Body of pancreas (tissue), 4 donors: ENCODE measurements around the gene TUBG2.

Experiments
- CTCF ChIP-seq, 7 experiments: fragments of 450-650 bp in 4 of 7; fragments of 200-600 bp in 3 of 7; sonication (generic) in 3 of 7; IDR thresholded peaks; one replicate each; pipeline ENCODE4 v1.5.1; 2016 to 2019; ENCODE audit warnings: antibody characterized with exemption in 7 of 7
- POLR2A ChIP-seq, 3 donors: fragments of 450-650 bp; IDR thresholded peaks; one replicate each; pipeline ENCODE4 v1.6.1; 2016; ENCODE audit warnings: antibody characterized with exemption in 3 of 3, mild to moderate bottlenecking in 2 of 3

- TF ChIP-seq CTCF (IDR thresholded peaks at IDR 0.05), result no peak
- no peak for TF ChIP-seq POLR2A (IDR thresholded peaks at IDR 0.05)
Measured at GRCh38 chr17:42678951-42679491, 19.9 kb downstream of the TUBG2 start.
